Chondrocyte (in vitro differentiated cells): ENCODE measurements around the gene RNPEPL1. TPM values are rescaled to one million over a fixed set of nuclear protein-coding genes. Genes with fewer than 3 reads are reported as not detected.

Experiments used
- DNase-seq: peaks from one replicate; pipeline ENCODE4 v3.0.0; 2021; ENCODE audit warnings: mixed read lengths, low spot score
- H3K27ac Mint-ChIP-seq: one replicate; pipeline ENCODE4 v1.8.0; 2021; ENCODE audit warnings: mild to moderate bottlenecking, moderate library complexity, mixed read lengths; ENCODE audit not compliant: unreplicated experiment
- H3K27me3 Mint-ChIP-seq: 2 replicates; pipeline ENCODE4 v1.8.0; 2021; ENCODE audit warnings: low read depth, mixed read lengths
- H3K36me3 Mint-ChIP-seq: 2 replicates; pipeline ENCODE4 v1.8.0; 2021; ENCODE audit warnings: low read depth, mixed read lengths
- H3K4me1 Mint-ChIP-seq: 2 replicates; pipeline ENCODE4 v1.8.0; 2021; ENCODE audit warnings: low read depth, mild to moderate bottlenecking, mixed read lengths
- H3K4me3 Mint-ChIP-seq: one replicate; pipeline ENCODE4 v1.8.0; 2021; ENCODE audit warnings: mild to moderate bottlenecking, moderate library complexity, mixed read lengths; ENCODE audit not compliant: unreplicated experiment
- H3K9me3 Mint-ChIP-seq: 2 replicates; pipeline ENCODE4 v1.8.0; 2021; ENCODE audit warnings: low read depth, mixed read lengths
- CTCF ChIP-seq: fragments of 200-600 bp; sonication (generic); IDR thresholded peaks from 2 replicates; pipeline ENCODE4 v1.5.0; 2021; ENCODE audit warnings: antibody characterized with exemption, mild to moderate bottlenecking, moderate library complexity
- total RNA-seq: library from RNA; stranded (reverse); gene quantifications from 3 replicates; pipeline ENCODE4 v1.2.1, GENCODE V29; 2021

RNPEPL1 gene
- total RNA-seq, 1 donor from 2014 or later: 61.3 TPM

DNA sequence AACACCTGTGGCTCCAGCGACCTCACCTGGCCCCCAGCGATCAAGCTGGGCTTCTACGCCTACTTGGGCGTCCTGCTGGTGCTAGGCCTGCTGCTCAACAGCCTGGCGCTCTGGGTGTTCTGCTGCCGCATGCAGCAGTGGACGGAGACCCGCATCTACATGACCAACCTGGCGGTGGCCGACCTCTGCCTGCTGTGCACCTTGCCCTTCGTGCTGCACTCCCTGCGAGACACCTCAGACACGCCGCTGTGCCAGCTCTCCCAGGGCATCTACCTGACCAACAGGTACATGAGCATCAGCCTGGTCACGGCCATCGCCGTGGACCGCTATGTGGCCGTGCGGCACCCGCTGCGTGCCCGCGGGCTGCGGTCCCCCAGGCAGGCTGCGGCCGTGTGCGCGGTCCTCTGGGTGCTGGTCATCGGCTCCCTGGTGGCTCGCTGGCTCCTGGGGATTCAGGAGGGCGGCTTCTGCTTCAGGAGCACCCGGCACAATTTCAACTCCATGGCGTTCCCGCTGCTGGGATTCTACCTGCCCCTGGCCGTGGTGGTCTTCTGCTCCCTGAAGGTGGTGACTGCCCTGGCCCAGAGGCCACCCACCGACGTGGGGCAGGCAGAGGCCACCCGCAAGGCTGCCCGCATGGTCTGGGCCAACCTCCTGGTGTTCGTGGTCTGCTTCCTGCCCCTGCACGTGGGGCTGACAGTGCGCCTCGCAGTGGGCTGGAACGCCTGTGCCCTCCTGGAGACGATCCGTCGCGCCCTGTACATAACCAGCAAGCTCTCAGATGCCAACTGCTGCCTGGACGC lies 61.9 kb downstream of the RNPEPL1 start:
- Mint-ChIP-seq H3K27me3 (no peaks in the 10 kb centered on the region), H3K27ac (no peak overlapping the region), H3K9me3 (peaks cover 12% of the 10 kb centered on the region), H3K4me3 (no peak overlapping the region), H3K4me1 (peaks cover 1% of the 10 kb centered on the region), H3K36me3 (peaks cover 4% of the 10 kb centered on the region)
- TF ChIP-seq CTCF: no peak
- no peak for DNase-seq

Other genes starting within 250 kb of the RNPEPL1 start
- gene GPC1, start 132.8 kb upstream of the RNPEPL1 start, total RNA-seq: 261 to 354 TPM (median 264 TPM) in 3 replicates
- 9.5 to 20.6 TPM (median 10.8 TPM) in 3 replicates for gene ANKMY1, start 10.5 kb upstream of the RNPEPL1 start, total RNA-seq
- gene DUSP28, start 8.1 kb upstream of the RNPEPL1 start, total RNA-seq: 3.4 to 4.7 TPM (median 3.7 TPM) in 3 replicates
- 22.0 to 29.4 TPM (median 22.7 TPM) in 3 replicates for gene CAPN10, start 18.2 kb downstream of the RNPEPL1 start, total RNA-seq
- gene GPR35, start 57.0 kb downstream of the RNPEPL1 start, total RNA-seq: 1.9 to 2.9 TPM (median 2.8 TPM) in 3 replicates
- gene AQP12B, start 114.4 kb downstream of the RNPEPL1 start, total RNA-seq: not detected in 3 replicates
- gene AQP12A, start 123.4 kb downstream of the RNPEPL1 start, total RNA-seq: not detected in 3 replicates